Hematopoietic multipotent progenitor cell treated with erythropoietin and hydrocortisone succinate and interleukin-3 and kit ligand, for 15 days (in vitro differentiated cells): ENCODE data around the gene PTPRD.
"Not testable (repeated sequence)": the region's sequence is repeated elsewhere in the genome, so short reads cannot be mapped to it uniquely, and the experiment has no call there.

Source experiments
- DNase-seq: peaks from one replicate; pipeline ENCODE4 v3.0.0-alpha.2; 2015; ENCODE audit warnings: low spot score

Gene PTPRD

DNA sequence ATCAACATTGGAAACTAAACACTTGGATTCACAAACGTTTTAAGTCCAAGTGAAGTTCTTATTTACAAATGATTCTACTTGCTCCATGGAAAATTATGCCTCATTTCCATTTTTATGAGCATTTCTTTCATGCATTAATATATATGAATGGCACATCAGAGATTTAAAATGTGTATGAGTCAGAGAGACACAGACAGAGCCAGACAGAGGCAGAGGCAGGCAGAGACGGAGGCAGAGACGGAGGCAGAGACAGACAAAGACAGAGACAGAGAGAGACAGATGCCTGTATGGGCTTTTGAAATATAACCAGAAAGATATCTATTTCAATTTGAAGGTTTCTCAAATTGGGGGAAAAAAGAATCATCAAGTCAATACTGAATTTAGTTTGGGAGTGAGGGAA is 649.0 kb downstream of the PTPRD start:
- no peak for DNase-seq

DNA sequence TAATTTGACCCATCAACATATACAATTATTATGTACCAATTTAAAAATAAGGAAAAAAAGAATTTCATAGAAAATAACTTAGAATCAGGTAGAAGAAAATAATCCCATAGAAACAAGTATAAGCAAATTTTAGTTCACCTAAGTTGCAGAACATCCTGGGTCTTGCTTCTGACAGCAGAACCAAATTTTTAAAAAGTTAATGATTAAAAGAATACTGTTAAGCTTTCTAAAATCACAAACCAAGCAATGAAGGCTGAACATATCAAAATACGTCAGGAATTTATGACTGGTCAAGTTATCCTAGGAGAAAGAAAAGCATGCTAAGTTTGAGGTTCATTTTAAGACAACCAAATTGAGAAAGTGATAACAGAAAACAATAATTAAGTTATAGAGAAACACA is 650.9 kb downstream of the PTPRD start:
- no peak for DNase-seq

- DNase-seq, result no peak
Measured at GRCh38 chr9:9961487-9961886, 651.3 kb downstream of the PTPRD start.

- no peak for DNase-seq
Measured at GRCh38 chr9:9951556-9952160, 661.1 kb downstream of the PTPRD start.

- no peak for DNase-seq
Measured at GRCh38 chr9:9950813-9951212, 662.0 kb downstream of the PTPRD start.

DNA sequence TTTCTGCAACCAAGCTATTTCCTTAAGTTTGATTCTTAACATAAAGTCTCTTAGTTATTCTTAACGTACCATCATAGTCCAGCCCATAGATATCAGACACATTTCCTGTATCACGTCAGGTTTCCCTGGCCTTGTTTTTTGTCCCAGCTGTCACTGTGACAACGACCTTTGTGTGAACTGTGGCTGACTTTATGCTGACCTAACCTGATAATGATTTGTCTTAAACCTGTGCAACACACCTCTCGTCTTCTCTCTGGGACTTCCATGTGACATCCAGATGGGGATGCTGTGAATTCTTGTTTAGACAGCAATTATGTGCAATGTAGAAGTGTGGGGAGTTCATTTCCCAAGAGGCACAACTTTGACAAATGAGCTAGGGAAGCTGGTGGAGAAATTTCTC is 662.8 kb downstream of the PTPRD start:
- DNase-seq, result no peak

DNA sequence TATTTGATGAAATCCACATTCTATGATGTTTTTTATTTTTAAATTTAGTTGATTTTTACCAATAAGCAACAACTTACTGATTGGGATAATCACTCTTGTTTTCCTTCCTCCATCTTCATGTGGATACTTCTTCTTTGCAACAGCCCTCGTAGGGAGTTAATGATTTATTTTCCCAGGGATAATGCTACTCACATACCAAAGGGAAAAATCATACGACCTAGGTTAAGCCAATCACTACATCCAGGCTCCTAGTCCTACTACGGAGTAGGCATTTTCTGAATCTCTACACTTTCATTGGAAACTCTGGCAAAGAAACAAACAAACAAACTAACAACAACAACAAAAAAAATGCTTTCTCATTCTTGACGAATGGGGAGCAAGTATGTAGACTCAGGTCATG is 663.4 kb downstream of the PTPRD start:
- DNase-seq, result no peak

GRCh38 chr9:9945966-9946365 is 666.8 kb downstream of the PTPRD start:
- no peak for DNase-seq

DNA sequence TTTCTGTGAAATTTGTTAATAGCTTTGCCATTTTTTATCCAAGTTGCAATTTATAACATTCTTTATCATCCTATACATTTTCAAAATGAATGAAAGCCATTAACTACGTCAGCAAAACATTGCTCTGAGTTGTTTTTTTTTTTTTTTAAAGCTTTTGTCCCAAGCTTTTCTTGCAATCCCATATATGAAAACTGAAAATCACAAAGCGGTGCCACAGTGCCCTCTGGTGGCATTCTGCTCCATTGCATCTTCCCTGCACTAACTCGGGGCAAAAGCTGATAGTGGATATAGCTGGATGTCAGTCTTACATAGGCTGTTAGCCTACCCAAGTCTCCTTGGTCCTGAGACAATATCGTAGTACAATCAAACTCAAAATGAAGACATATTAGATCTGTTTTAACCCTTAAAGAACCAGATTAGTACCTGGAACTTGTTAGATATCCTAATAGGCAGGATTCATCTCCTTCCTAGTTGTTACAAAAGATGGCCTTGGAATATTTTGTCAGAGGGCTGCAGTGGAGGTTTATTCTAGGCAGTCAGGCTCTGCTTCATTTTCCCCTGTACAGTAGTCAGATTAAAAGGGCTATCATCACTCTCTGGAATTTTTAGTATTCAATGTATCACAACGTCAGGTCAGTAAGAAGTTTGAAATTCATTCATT is 669.9 kb downstream of the PTPRD start:
- DNase-seq, result peak; percentile 42

DNA sequence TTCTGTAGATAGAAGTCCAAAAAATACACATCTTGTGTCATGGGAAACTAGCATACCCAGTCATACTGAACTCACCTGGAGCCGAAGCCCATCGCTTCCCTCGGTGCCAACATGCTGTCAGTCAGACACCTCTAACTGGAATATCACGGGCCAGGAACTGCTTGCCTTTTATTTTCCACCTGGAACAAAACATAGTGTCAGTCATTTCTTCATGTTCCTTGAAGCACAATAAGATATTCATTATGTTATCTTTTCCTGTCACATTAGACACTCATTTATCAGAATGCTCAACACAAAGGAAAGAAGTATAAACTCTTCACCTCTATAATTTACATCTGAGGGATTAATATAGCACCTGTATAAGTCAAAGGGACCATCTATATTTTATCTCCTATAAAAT is 674.4 kb downstream of the PTPRD start:
- DNase-seq, result no peak

DNA sequence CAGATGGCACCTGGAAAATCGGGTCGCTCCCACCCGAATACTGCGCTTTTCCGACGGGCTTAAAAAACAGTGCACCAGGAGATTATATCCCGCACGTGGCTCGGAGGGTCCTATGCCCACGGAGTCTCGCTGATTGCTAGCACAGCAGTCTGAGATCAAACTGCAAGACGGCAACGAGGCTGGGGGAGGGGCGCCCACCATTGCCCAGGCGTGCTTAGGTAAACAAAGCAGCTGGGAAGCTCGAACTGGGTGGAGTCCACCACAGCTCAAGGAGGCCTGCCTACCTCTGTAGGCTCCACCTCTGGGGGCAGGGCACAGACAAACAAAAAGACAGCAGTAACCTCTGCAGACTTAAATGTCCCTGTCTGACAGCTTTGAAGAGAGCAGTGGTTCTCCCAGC is 681.3 kb downstream of the PTPRD start:
- not testable (repeated sequence) for DNase-seq

GRCh38 chr9:9924376-9924775 is 688.4 kb downstream of the PTPRD start:
- no peak for DNase-seq

DNA sequence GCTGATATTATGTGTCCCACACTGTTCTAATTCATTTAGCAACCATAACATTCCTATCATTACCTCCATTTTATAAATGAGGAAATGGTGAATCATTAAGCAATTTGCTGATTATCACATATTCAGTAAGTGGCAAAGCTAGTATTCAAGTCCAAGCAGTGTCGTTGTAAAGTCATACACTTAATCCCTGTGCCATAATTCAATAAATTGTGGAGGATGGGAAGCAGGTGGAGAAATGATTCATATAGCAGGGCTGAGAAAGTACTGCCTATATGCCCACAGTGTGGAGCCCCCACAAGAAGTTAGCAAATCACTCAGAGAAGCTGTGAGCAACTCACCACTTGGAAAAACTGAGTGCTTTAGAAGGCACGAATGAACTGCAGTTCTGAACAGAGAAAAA is 691.0 kb downstream of the PTPRD start:
- no peak for DNase-seq

DNA sequence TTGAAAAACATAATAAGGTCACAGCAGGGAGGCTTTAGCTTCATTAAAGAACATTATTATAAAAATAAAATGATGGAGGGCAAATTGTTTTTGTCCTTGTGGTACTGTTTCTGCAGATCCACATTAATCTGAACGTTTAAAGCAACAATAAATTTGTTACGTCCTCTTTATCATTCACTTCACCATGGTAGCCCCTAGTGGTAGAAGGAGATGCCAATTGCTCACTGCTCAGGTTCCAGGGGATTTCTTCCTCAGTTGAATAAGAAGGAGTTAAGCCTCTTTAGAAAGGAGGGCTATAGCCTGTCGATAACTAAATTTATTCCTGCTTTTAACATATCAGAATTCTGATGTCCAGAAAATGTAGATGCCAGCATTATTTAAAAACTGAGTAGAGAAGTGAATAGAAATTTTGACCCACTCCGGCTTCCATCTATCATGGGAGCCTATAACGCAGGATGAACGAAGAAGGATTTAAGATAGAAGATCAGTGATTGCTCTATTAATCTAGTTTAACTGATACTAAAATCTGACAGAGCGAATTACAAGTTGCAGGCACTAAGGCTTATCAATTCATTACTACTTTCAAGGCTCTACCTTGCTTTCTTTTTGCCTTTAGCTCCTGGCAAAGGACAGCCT is 692.3 kb downstream of the PTPRD start:
- no peak for DNase-seq

- DNase-seq, result no peak
Measured at GRCh38 chr9:9919174-9919775, 693.5 kb downstream of the PTPRD start.

DNA sequence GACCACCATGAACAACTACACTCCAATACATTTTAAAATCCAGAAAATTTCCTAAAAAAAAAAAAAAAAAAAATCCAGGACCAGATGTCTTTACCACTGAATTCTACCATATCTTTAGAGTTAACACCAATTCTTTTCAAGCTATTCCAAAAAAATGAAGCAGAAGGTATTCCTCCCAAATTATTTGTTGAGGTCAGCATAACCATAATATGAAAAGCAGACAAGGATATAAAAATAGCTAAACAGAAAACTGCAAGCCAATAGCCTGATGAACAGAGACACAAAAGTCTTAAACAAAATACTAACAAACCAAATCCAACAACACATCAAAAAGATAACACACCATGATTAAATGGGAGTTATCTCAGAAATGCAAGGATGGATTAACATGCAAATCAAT is 695.4 kb downstream of the PTPRD start:
- DNase-seq, result no peak

DNA sequence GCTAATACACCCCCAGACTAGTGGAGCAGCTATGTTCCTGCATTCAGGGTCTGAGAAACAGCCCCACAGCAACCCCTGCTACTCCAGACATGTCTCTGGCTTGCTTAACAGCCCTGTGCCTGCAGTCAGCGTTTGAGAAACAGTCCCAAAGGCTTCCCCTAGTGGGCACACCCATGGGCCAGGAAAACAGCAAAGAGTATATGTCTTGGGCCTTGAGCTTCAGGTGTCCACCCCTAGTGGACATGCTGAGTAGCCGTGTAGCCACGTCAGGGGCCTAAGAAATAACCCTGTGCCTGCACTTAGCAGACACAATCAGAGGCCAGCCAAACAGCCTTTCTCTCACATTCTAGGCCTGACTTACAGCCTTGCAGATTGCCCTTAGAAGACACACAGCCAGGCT is 698.6 kb downstream of the PTPRD start:
- no peak for DNase-seq

GRCh38 chr9:9913276-9913832 is 699.4 kb downstream of the PTPRD start:
- DNase-seq, result no peak

- no peak for DNase-seq
Measured at GRCh38 chr9:9912459-9912858, 700.3 kb downstream of the PTPRD start.

- no peak for DNase-seq
Measured at GRCh38 chr9:9905736-9906135, 707.1 kb downstream of the PTPRD start.

GRCh38 chr9:9904041-9904440 is 708.8 kb downstream of the PTPRD start:
- DNase-seq, result no peak

GRCh38 chr9:9901624-9902023 is 711.2 kb downstream of the PTPRD start:
- no peak for DNase-seq

- DNase-seq, result no peak
Measured at GRCh38 chr9:9893837-9894236, 719.0 kb downstream of the PTPRD start.
